Purkinje cell (primary cell): Measurements from ENCODE around the gene AAR2. TPM values are rescaled to one million over a fixed set of nuclear protein-coding genes. Genes with fewer than 3 reads are reported as not detected.

Source experiments
- polyA plus RNA-seq: library from polyadenylated mRNA; unstranded; fragments of >200 nt; fragmentation: Nextera tagmentation; gene quantifications from 2 replicates; pipeline ENCODE4 v1.2.1, GENCODE V29; 2014

AAR2 gene
- polyA plus RNA-seq, result 6.9 and 11.1 TPM in 2 replicates

GRCh38 chr20:36235892-36236785 lies at the start of gene AAR2:
Gene AAR2, plus strand, starts transcription at chr20:36236478. Its CDS starts 3,391 bp downstream, at chr20:36239869.

DNA sequence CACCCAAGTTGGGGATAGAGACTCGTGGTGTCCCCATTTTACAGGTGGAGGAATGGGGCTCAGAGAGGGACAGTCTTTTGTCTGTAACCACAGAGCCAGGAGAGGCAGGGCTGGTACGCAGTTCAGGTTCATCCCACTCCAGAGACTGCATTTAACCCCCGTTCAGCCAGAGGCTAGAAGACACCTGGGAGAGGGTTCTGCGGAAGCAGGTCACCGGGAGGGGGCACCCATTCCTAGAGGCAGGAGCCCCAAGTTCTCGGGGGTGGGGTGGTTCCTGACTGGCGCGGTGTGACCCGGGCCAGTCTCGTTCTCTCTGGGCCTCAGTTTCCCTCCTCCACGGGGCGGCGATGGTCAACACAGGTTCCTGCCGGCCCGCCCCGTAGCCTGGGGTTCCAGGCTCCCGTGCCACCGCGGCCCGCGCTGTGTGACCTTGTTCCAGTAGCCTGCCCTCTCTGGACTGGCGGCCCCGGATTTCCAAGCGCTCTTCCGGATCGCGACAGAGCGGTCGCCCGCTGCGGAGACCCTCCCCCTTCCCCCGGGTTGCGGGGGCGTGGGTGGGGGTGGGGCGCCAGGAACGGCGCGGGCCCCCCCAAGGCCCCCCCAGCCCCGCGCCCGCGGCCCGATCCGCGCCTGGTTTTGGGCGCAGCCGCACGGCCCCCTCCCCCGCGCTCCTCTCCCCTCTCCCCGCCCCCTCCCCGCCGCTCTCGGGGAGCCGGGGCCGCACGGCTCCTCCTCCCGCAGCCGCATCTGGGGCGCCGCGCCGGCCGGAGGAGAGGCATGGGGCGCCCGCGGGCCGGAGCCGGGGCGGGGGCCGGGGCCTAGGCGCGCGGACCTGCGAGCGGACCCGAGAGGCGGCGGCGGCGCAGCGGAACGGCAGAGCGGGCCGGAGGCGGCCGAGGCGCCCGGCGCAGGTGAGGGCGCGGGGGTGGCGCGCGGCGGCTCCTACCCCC lies 69.6 kb downstream of the AAR2 start, which contains the start of gene DLGAP4:
DLGAP4 (plus strand) TSS at position 738 of the 950 bp plus-strand sequence. CDS start 125,379 bp downstream, outside the sequence.

Other genes with a start within 250 kb of the AAR2 start
- 10.3 and 15.2 TPM in 2 replicates for gene EPB41L1, start 81.7 kb upstream of the AAR2 start, polyA plus RNA-seq
- gene DLGAP4, start 69.9 kb downstream of the AAR2 start, polyA plus RNA-seq, result 10.8 and 12.8 TPM in 2 replicates